ENCODE measurements around the gene ANGPT4.
"Not testable (repeated sequence)": the region's sequence is repeated elsewhere in the genome, so short reads cannot be mapped to it uniquely, and the experiment has no call there.

The ANGPT4 gene

DNA sequence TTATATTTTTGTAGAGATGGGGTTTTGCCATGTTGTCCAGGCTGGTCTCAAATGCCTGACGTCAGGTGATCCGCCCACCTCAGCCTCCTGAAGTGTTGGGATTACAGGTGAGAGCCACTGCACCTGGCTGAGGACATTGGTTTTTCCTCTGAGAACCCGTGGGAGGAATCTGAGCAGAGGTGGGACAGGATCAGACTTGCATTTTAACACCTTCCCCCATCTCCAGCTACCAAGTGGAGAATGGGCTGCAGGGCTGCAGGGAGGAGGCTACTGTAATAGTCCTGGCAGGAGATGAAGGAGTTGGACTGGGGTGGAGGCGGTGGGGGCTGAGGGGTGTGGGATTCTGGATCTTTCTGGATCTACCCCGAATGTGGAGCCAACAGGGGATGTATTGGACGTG, 58.1 kb downstream of the ANGPT4 start:
- TF ChIP-seq, protein P1, sequence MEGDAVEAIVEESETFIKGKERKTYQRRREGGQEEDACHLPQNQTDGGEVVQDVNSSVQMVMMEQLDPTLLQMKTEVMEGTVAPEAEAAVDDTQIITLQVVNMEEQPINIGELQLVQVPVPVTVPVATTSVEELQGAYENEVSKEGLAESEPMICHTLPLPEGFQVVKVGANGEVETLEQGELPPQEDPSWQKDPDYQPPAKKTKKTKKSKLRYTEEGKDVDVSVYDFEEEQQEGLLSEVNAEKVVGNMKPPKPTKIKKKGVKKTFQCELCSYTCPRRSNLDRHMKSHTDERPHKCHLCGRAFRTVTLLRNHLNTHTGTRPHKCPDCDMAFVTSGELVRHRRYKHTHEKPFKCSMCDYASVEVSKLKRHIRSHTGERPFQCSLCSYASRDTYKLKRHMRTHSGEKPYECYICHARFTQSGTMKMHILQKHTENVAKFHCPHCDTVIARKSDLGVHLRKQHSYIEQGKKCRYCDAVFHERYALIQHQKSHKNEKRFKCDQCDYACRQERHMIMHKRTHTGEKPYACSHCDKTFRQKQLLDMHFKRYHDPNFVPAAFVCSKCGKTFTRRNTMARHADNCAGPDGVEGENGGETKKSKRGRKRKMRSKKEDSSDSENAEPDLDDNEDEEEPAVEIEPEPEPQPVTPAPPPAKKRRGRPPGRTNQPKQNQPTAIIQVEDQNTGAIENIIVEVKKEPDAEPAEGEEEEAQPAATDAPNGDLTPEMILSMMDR (IDR thresholded peaks at IDR 0.05; ENCODE audit: low read depth, low read length, missing control alignments), result no peak
- H3K4me3 ChIP-seq (ENCODE audit: low read depth, low read length), result no peak overlapping the region
- DNase-seq (ENCODE audit: low read depth), result no peak

DNA sequence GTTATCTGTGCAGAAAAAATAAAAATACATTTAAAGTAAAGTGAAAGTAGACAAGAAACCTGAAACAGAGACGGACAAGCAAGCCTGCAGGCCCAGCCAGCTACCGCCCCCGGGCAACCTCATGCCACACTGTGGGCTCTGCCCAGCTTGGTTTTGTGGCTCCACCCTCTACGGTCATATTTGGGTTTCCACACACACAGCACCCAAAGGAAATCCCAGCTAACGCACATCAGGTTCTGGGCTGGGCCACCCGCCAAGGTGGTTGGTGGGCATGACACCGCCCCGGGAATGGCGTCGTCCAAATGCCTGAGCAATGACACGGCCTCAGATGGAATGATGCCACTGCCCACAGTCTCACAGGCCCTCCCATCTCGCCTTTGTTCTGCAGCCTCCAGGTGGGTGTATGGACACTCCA, 59.8 kb downstream of the ANGPT4 start:
- TF ChIP-seq, protein P1 (IDR thresholded peaks at IDR 0.05; ENCODE audit: low read depth, low read length, missing control alignments), result no peak
- H3K4me3 ChIP-seq (ENCODE audit: low read depth, low read length), result no peak overlapping the region
- no peak for DNase-seq (ENCODE audit: low read depth)

DNA sequence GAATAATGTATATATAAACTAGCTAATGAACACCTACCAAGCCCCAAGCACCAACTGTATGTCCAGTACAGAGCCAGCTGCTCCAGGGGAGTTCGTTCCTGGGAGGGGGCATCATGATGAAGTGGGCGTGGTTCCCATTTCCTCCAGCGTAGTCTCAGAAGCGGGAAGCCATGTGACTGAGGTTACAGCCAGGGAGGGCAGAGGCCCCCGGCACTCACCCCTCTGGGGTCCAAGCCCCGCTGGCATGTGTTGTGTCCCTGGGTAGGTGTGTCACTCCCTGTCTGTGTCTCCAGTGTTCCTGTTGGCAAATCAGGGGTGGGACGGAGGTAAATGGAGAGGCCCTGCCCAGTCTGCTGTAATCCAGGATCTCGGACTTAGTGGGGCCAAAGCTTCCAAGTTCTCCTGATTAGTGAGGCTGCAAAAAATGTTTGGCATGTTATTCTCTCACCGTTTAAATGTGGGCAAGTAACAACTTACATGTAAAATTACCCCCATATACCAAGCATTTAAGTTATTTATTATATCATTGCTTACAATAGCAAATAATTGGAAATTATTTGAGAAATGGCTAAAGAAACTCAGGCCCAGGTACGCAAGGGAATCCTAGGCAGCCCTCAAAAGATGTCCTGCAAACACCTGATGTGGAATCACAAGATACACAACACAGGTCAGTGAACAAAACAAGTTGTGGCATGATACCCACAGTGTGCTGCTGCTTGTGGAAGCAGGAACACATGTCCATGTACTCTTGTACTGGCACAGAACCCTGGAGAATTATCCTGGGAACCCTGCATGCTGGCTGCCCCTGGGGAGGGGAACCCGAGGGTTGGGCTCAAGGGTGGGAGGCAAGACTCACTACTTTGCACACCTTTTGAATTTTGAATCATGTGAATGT, 60.4 kb downstream of the ANGPT4 start:
- TF ChIP-seq, protein P1 (IDR thresholded peaks at IDR 0.05; ENCODE audit: low read depth, low read length, missing control alignments), result no peak
- no peak overlapping the region for H3K4me3 ChIP-seq (ENCODE audit: low read depth, low read length)
- DNase-seq (ENCODE audit: low read depth), result no peak

DNA sequence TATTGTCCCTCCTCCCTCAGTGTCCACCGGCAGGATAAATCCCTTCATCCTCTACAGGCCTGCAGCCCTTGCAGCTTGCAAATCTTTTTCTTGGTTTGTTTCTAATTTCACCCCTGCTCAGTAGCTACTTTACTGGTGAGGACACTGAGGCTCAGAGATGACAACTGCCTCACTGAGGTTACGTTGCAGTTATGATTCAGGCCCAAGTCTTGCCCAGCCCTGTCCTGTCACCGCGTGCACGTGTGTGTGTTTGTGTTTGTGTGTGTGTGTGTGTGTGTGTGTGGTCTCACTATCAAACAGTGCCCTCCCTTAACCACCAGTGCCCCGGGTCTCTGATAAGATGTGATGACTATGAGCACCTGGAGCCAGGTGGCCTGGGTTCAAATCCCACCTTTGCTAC, 61.5 kb downstream of the ANGPT4 start:
- TF ChIP-seq, protein P1 (IDR thresholded peaks at IDR 0.05; ENCODE audit: low read depth, low read length, missing control alignments), result no peak
- no peak overlapping the region for H3K4me3 ChIP-seq (ENCODE audit: low read depth, low read length)
- DNase-seq (ENCODE audit: low read depth), result no peak

DNA sequence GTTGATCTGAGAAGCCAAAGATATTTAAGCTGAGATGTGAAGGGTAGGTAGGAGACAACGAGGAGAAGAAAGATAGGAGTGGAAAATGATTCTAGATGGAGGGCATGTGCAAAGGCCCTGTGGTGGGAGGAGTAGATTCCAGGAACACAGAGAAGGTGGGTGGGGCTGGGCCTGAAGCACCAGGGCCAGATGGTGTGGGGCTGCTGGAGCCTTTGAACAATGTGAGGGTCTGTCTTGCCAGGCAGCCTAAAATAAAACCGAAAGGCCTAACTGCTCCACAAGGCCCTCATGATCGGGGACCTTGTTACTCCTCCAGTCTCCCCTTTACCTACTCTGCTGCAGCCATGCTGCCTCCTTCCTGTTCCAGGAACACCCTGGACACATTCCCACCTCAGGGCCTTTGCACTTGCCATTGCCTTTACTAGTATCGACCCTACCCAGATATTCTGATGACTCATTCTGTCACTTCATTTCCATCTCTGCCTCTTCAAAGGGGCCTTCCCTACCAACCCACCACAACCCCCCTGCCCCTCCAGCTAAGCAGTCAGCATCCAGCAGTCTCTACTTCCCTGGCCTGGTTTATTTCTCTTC, 62.6 kb downstream of the ANGPT4 start:
- no peak for DNase-seq (ENCODE audit: low read depth)
- no peak overlapping the region for H3K4me3 ChIP-seq (ENCODE audit: low read depth, low read length)
- TF ChIP-seq, protein P1 (IDR thresholded peaks at IDR 0.05; ENCODE audit: low read depth, low read length, missing control alignments), result no peak

DNA sequence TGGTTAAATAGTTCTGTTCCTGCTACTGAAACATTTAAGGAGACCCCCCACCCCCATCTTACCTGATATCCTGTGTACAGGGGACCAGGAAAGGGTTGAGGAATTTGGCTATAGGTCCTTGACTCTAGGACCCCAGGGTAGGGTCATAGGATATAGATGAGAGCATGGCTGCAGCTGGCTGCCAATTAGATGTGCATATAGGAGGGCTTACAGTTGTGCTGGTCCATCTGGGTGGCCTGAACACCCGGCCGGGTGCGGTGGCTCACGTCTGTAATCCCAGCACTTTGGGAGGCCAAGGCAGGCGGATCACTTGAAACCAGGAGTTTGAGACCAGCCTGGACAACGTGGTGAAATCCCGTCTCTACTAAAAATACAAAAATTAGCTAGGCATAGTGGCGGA, 67.4 kb downstream of the ANGPT4 start:
- DNase-seq (ENCODE audit: low read depth); H3K4me3 ChIP-seq (ENCODE audit: low read depth, low read length): not testable (repeated sequence)

DNA sequence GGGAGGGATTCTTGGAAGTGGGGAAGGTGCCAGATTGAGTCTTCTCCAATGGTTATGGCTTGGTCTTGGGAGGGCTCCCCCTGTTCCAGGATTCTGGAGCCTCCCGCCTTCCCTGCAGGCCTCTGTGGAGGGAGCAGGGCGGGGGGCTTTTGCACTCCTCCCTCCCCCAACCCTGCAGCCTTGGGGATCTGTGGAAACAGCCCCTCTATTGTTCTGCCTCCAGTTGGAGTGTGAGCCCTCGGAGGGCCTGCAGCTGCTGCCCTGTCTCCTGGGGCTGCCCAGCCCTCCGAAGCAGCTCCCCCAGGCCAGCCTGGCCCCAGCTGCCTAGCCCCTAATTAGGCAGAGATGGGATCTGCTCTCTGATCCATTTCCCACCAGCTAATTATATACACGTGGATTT, 67.9 kb downstream of the ANGPT4 start:
- TF ChIP-seq, protein P1 (IDR thresholded peaks at IDR 0.05; ENCODE audit: low read depth, low read length, missing control alignments), result no peak
- no peak for DNase-seq (ENCODE audit: low read depth)

More for the DNA sequence above, 67.9 kb downstream of the ANGPT4 start:
- H3K4me3 ChIP-seq (ENCODE audit: low read depth, low read length), result no peak overlapping the region
